ENCODE data around the gene HERC6.
"Not testable (repeated sequence)": the region's sequence is repeated elsewhere in the genome, so short reads cannot be mapped to it uniquely, and the experiment has no call there.

The HERC6 gene

GRCh38 chr4:88448211-88448765 lies 69.6 kb downstream of the HERC6 start:
- not testable (repeated sequence) for DNase-seq

- no peak for DNase-seq
Measured at GRCh38 chr4:88448889-88449288, 70.2 kb downstream of the HERC6 start.

GRCh38 chr4:88449290-88449689 lies 70.6 kb downstream of the HERC6 start:
- no peak for DNase-seq

GRCh38 chr4:88451205-88451604 lies 72.6 kb downstream of the HERC6 start:
- DNase-seq: no peak

GRCh38 chr4:88452912-88453311 lies 74.3 kb downstream of the HERC6 start:
- no peak for DNase-seq

- DNase-seq: peak; percentile 25
Measured at GRCh38 chr4:88456670-88457306, 78.1 kb downstream of the HERC6 start, which contains the start of gene HERC5. Gene HERC5 (plus strand): TSS chr4:88457119. CDS start chr4:88457270, 151 bp downstream.

- DNase-seq: no peak
Measured at GRCh38 chr4:88457307-88458103, 78.9 kb downstream of the HERC6 start.

GRCh38 chr4:88458104-88458740 lies 79.6 kb downstream of the HERC6 start:
- DNase-seq: no peak

- no peak for DNase-seq
Measured at GRCh38 chr4:88465653-88466192, 87.1 kb downstream of the HERC6 start.

GRCh38 chr4:88467392-88467791 lies 88.7 kb downstream of the HERC6 start:
- DNase-seq: no peak

- no peak for DNase-seq
Measured at GRCh38 chr4:88477229-88477860, 98.7 kb downstream of the HERC6 start.

GRCh38 chr4:88478247-88478646 lies 99.6 kb downstream of the HERC6 start:
- DNase-seq: no peak

GRCh38 chr4:88481537-88481936 lies 102.9 kb downstream of the HERC6 start:
- DNase-seq: no peak

GRCh38 chr4:88489100-88489761 lies 110.6 kb downstream of the HERC6 start:
- no peak for DNase-seq

All from SHP77 treated with DMSO at 0.1 percent for 48 hours (cell line).